ENCODE results near the gene AMER3. TPM values are rescaled to one million over a fixed set of nuclear protein-coding genes. Genes with fewer than 3 reads are reported as not detected.
"Not testable (repeated sequence)": the region's sequence is repeated elsewhere in the genome, so short reads cannot be mapped to it uniquely, and the experiment has no call there.

AMER3 gene
- total and polyA plus RNA-seq, 3 donors from 2014 or later = 0.99 to 3.5 (median 3.0) TPM

- no peak overlapping the region for H3K27ac ChIP-seq
- no peak overlapping the region for H3K4me3 ChIP-seq
- WGBS, 2 donors = 91% methylated on average over 16 to 17 of the region's 17 CpGs
- H3K36me3 ChIP-seq (ENCODE audit: low read depth, missing control alignments) = no peaks in the 10 kb centered on the region
- intact Hi-C loops (cut with DNase I; ENCODE audit: low total_unique reads) = no loop called here
- H3K4me1 ChIP-seq = peaks cover 15% of the 10 kb centered on the region
- no peaks in the 10 kb centered on the region for H3K27me3 ChIP-seq
- H3K9me3 ChIP-seq = no peaks in the 10 kb centered on the region
- TF ChIP-seq, protein P1, sequence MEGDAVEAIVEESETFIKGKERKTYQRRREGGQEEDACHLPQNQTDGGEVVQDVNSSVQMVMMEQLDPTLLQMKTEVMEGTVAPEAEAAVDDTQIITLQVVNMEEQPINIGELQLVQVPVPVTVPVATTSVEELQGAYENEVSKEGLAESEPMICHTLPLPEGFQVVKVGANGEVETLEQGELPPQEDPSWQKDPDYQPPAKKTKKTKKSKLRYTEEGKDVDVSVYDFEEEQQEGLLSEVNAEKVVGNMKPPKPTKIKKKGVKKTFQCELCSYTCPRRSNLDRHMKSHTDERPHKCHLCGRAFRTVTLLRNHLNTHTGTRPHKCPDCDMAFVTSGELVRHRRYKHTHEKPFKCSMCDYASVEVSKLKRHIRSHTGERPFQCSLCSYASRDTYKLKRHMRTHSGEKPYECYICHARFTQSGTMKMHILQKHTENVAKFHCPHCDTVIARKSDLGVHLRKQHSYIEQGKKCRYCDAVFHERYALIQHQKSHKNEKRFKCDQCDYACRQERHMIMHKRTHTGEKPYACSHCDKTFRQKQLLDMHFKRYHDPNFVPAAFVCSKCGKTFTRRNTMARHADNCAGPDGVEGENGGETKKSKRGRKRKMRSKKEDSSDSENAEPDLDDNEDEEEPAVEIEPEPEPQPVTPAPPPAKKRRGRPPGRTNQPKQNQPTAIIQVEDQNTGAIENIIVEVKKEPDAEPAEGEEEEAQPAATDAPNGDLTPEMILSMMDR (IDR thresholded peaks at IDR 0.05) = no peak
- TF ChIP-seq POLR2A (IDR thresholded peaks at IDR 0.05) = no peak
- no peak for DNase-seq
Measured at GRCh38 chr2:130729322-130730299, 25.7 kb upstream of the AMER3 start.

DNA sequence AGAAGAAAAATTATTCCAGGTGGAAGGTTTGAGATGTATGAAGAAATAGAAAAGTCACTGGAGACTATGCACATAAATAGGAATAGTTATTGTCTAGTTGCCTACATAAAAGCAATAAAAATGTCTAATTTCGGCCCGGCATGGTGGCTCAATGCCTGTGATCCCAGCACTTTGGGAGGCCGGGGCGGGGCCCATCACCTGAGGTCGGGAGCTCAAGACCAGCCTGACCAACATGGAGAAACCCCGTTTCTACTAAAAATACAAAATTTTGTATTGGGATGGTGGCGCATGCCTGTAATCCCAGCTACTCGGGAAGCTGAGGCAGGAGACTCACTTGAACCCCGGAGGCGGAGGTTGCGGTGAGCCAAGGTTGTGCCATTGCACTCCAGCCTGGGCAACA, 23.1 kb upstream of the AMER3 start:
- H3K36me3 ChIP-seq (ENCODE audit: low read depth, missing control alignments); H3K4me3 ChIP-seq; H3K27me3 ChIP-seq; H3K9me3 ChIP-seq; H3K4me1 ChIP-seq; H3K27ac ChIP-seq; intact Hi-C loops (cut with DNase I; ENCODE audit: low total_unique reads); DNase-seq: not testable (repeated sequence)
- 85 to 91% methylated on average over 11 of the region's 11 CpGs for WGBS, 2 donors

GRCh38 chr2:130735200-130735599, 20.1 kb upstream of the AMER3 start:
- no peaks in the 10 kb centered on the region for H3K36me3 ChIP-seq (ENCODE audit: low read depth, missing control alignments)
- no peaks in the 10 kb centered on the region for H3K9me3 ChIP-seq
- no peak overlapping the region for H3K4me3 ChIP-seq
- no peak for DNase-seq
- H3K27ac ChIP-seq = no peak overlapping the region
- 76 to 83% methylated on average over 3 of the region's 3 CpGs for WGBS, 2 donors
- H3K4me1 ChIP-seq = no peaks in the 10 kb centered on the region
- intact Hi-C loops (cut with DNase I; ENCODE audit: low total_unique reads) = no loop called here
- no peaks in the 10 kb centered on the region for H3K27me3 ChIP-seq
- TF ChIP-seq, protein P1 (IDR thresholded peaks at IDR 0.05) = no peak
- TF ChIP-seq POLR2A (IDR thresholded peaks at IDR 0.05) = no peak

- intact Hi-C loops (cut with DNase I; ENCODE audit: low total_unique reads) = no loop called here
Measured at GRCh38 chr2:130736487-130736886, 18.9 kb upstream of the AMER3 start.

GRCh38 chr2:130737592-130737991, 17.7 kb upstream of the AMER3 start:
- no peaks in the 10 kb centered on the region for H3K4me1 ChIP-seq
- WGBS, 2 donors = 90 to 92% methylated on average over 11 to 14 of the region's 14 CpGs
- H3K36me3 ChIP-seq (ENCODE audit: low read depth, missing control alignments) = no peaks in the 10 kb centered on the region
- DNase-seq = no peak
- TF ChIP-seq, protein P1 (IDR thresholded peaks at IDR 0.05) = no peak
- no peak for TF ChIP-seq POLR2A (IDR thresholded peaks at IDR 0.05)
- H3K27ac ChIP-seq = no peak overlapping the region
- no peak overlapping the region for H3K4me3 ChIP-seq
- no peaks in the 10 kb centered on the region for H3K9me3 ChIP-seq
- intact Hi-C loops (cut with DNase I; ENCODE audit: low total_unique reads) = no loop called here
- H3K27me3 ChIP-seq = no peaks in the 10 kb centered on the region

More at GRCh38 chr2:130736487-130736886, 18.9 kb upstream of the AMER3 start:
- H3K27me3 ChIP-seq = no peaks in the 10 kb centered on the region
- DNase-seq = no peak
- no peak overlapping the region for H3K27ac ChIP-seq
- H3K4me3 ChIP-seq = no peak overlapping the region
- TF ChIP-seq, protein P1 (IDR thresholded peaks at IDR 0.05) = no peak
- no peak for TF ChIP-seq POLR2A (IDR thresholded peaks at IDR 0.05)
- WGBS, 2 donors = 76 to 77% methylated on average over 6 of the region's 6 CpGs
- H3K36me3 ChIP-seq (ENCODE audit: low read depth, missing control alignments) = no peaks in the 10 kb centered on the region
- no peaks in the 10 kb centered on the region for H3K4me1 ChIP-seq
- no peaks in the 10 kb centered on the region for H3K9me3 ChIP-seq

Data from testis (tissue), 3 donors.